Muscle of back (tissue), 11 donors: ENCODE data around the gene WIPF2. TPM values are rescaled to one million over a fixed set of nuclear protein-coding genes. Genes with fewer than 3 reads are reported as not detected.

ENCODE experiments used
- DNase-seq, 3 donors: peaks; one replicate each; pipeline versions ENCODE4 v3.0.0 to v3.0.0-alpha.2; 2013
- polyA plus RNA-seq, 10 donors: library from polyadenylated mRNA; unstranded; fragments of 120-200 nt; gene quantifications; one replicate each; pipeline ENCODE4 v1.2.1, GENCODE V29; 2013; ENCODE audit not compliant: insufficient read length in 10 of 10

Gene WIPF2
- polyA plus RNA-seq, 10 donors, result 13.5 to 19.0 (median 15.6) TPM

- DNase-seq, result peak in 1 of 3 donors; percentile 31
These were observed 94.0 kb downstream of the WIPF2 start for GRCh38 chr17:40312893-40313667.

GRCh38 chr17:40313668-40314583 is 94.8 kb downstream of the WIPF2 start:
- DNase-seq, result peak in 2 of 3 donors; percentile 71 to 72

GRCh38 chr17:40314584-40314956 is 95.5 kb downstream of the WIPF2 start:
- peak; percentile 71 to 87 (median 75) for DNase-seq

- DNase-seq, result no peak
These were observed 96.1 kb downstream of the WIPF2 start for GRCh38 chr17:40315206-40315605.

- peak in 1 of 3 donors; percentile 57 for DNase-seq
These were observed 96.8 kb downstream of the WIPF2 start for GRCh38 chr17:40315678-40316570.

GRCh38 chr17:40316571-40317344 is 97.7 kb downstream of the WIPF2 start:
- peak; percentile 77 to 96 (median 90) for DNase-seq

- DNase-seq, result peak in 2 of 3 donors; percentile 75 to 88
These were observed 98.3 kb downstream of the WIPF2 start for GRCh38 chr17:40317345-40317873.

- peak; percentile 97 to 98 (median 98) for DNase-seq
These were observed 99.1 kb downstream of the WIPF2 start for GRCh38 chr17:40317880-40318829.

- peak in 1 of 3 donors; percentile 45 for DNase-seq
These were observed 99.8 kb downstream of the WIPF2 start for GRCh38 chr17:40318830-40319391.

GRCh38 chr17:40319651-40320540 is 100.8 kb downstream of the WIPF2 start:
- DNase-seq, result peak in 1 of 3 donors; percentile 45

- DNase-seq, result peak in 2 of 3 donors; percentile 90 to 96
These were observed 101.8 kb downstream of the WIPF2 start for GRCh38 chr17:40320756-40321523.

- DNase-seq, result no peak
These were observed 102.4 kb downstream of the WIPF2 start for GRCh38 chr17:40321524-40321929.

- peak in 2 of 3 donors; percentile 66 to 81 for DNase-seq
These were observed 102.9 kb downstream of the WIPF2 start for GRCh38 chr17:40321961-40322357.

- DNase-seq, result peak in 2 of 3 donors; percentile 79 to 89
These were observed 103.5 kb downstream of the WIPF2 start for GRCh38 chr17:40322358-40323315.
